Central memory CD8-positive, alpha-beta T cell (primary cell): ENCODE measurements around the gene STOML1.
A peak's percentile ranks its signal among the peaks of the same experiment; 100 is the strongest.
"Not testable (repeated sequence)": the region's sequence is repeated elsewhere in the genome, so short reads cannot be mapped to it uniquely, and the experiment has no call there.

Experiments used
- ATAC-seq: fragments of 150-1000 bp; cut with Tn5 transposase; replicated peaks from 2 replicates; pipeline ENCODE4 v1.10.0; 2022; ENCODE audit warnings: mild to moderate bottlenecking, moderate FRiP score, moderate number of reproducible peaks; ENCODE audit not compliant: poor library complexity, severe bottlenecking; ENCODE audit errors: extremely low read depth
- DNase-seq, 2 donors: peaks; one replicate each; pipeline ENCODE4 v3.0.0; 2021; ENCODE audit warnings: low spot score in 2 of 2
- H3K27ac Mint-ChIP-seq: one replicate; pipeline ENCODE4 v1.8.0; 2022; ENCODE audit warnings: low read depth, mild to moderate bottlenecking, moderate library complexity, mixed read lengths
- H3K27me3 Mint-ChIP-seq: one replicate; pipeline ENCODE4 v1.8.0; 2022; ENCODE audit warnings: mixed read lengths
- H3K36me3 Mint-ChIP-seq: one replicate; pipeline ENCODE4 v1.8.0; 2022; ENCODE audit warnings: mild to moderate bottlenecking, moderate library complexity, mixed read lengths; ENCODE audit not compliant: insufficient read depth
- H3K4me1 Mint-ChIP-seq: one replicate; pipeline ENCODE4 v1.8.0; 2022; ENCODE audit warnings: mixed read lengths
- H3K4me3 Mint-ChIP-seq: one replicate; pipeline ENCODE4 v1.8.0; 2022; ENCODE audit warnings: mild to moderate bottlenecking, moderate library complexity, mixed read lengths
- H3K9me3 Mint-ChIP-seq: one replicate; pipeline ENCODE4 v1.8.0; 2022; ENCODE audit warnings: mixed read lengths

Gene STOML1

DNA sequence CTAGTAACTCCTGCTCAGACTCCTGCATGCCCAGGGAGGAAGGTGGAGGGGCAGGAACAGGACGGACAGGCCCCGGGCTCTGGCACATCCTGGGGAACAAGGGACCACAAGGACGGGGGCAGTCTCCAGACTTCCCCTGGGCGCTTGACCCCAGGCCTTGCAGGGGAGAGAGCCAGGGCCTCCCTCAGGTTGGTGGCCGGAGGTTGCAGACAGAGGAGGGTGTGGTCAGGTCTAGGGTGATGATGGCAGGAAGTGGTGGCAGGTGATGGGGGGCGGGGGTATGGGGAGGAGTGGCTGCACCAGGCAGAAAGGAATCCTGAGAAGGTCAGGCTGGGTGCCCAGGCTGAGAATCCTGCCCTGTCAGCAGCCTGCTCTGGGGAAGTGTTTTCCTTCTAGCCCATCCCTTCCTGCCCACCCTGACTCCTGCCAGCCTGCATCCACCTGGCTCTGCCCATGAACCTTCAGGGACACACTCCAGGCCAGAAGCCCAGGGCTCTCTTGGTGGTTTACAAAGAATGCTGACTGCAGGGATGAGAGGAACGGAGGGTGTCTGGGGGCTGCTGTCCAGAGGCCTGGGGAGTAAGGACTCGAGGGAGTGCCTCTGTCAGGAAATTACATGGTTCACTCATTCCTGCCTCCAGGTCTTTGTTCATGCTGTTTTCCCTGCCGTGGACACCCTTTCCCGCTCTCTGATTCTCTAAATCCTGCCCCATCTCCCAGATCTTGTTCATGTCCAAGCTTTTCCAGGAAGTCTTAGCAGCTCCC is 50.0 kb downstream of the STOML1 start:
- Mint-ChIP-seq H3K36me3 (peaks cover 2% of the 10 kb centered on the region), H3K27me3 (no peaks in the 10 kb centered on the region), H3K4me3 (peak overlapping the region; percentile 14), H3K9me3 (no peaks in the 10 kb centered on the region), H3K27ac (peak overlapping the region; percentile 51), H3K4me1 (peaks cover 18% of the 10 kb centered on the region)
- DNase-seq (no peak), ATAC-seq (peak; percentile 70)

DNA sequence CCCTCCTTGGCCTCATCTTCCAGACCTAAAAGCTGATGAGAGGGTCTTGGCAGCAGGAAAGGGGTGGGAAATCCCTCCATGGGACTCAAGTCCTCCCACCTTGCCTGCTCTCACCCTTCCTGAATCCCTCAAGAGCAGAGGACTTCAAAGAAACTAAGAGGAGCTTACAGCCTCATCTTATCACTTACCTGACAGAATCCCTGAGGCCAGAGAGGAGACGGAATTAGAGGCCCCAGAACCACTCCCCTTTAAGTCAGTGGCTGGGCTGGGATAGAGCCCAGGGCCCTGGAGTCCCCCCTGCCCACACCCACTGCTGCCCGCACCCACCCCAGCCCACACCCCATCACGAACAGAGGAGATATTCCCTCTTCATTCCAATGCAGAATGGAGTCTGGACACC is 50.6 kb downstream of the STOML1 start:
- ATAC-seq (no peak), DNase-seq (no peak)
- H3K36me3 Mint-ChIP-seq: peaks cover 2% of the 10 kb centered on the region
- H3K4me1 Mint-ChIP-seq: peaks cover 18% of the 10 kb centered on the region
- H3K27me3 Mint-ChIP-seq: no peaks in the 10 kb centered on the region
- H3K9me3 Mint-ChIP-seq: no peaks in the 10 kb centered on the region
- peak overlapping the region; percentile 51 for H3K27ac Mint-ChIP-seq
- H3K4me3 Mint-ChIP-seq: peak overlapping the region; percentile 14

DNA sequence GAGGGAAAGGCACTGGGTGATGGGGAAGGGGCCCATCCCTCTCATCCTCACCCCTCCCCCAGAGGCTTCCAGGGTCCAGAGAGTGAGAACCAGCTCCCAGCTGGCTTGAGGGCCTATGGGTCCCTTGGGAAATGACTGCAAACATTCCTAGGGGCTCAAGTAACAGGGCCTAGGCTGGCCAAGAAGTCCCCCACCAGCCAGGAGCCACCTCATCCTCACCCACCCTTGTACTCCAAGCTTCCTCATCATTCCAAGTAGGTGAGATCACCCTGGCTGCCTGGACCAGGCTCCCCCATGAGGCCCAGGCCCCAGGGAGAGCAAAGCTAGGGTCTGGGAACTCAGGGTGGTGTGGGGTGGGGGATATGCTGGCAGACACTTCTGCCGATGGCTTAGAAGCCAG is 51.1 kb downstream of the STOML1 start:
- no peak for ATAC-seq
- H3K4me3 Mint-ChIP-seq: no peak overlapping the region
- no peaks in the 10 kb centered on the region for H3K27me3 Mint-ChIP-seq
- no peak for DNase-seq
- no peaks in the 10 kb centered on the region for H3K9me3 Mint-ChIP-seq
- H3K36me3 Mint-ChIP-seq: peaks cover 2% of the 10 kb centered on the region
- peaks cover 18% of the 10 kb centered on the region for H3K4me1 Mint-ChIP-seq
- H3K27ac Mint-ChIP-seq: peak overlapping the region; percentile 51

DNA sequence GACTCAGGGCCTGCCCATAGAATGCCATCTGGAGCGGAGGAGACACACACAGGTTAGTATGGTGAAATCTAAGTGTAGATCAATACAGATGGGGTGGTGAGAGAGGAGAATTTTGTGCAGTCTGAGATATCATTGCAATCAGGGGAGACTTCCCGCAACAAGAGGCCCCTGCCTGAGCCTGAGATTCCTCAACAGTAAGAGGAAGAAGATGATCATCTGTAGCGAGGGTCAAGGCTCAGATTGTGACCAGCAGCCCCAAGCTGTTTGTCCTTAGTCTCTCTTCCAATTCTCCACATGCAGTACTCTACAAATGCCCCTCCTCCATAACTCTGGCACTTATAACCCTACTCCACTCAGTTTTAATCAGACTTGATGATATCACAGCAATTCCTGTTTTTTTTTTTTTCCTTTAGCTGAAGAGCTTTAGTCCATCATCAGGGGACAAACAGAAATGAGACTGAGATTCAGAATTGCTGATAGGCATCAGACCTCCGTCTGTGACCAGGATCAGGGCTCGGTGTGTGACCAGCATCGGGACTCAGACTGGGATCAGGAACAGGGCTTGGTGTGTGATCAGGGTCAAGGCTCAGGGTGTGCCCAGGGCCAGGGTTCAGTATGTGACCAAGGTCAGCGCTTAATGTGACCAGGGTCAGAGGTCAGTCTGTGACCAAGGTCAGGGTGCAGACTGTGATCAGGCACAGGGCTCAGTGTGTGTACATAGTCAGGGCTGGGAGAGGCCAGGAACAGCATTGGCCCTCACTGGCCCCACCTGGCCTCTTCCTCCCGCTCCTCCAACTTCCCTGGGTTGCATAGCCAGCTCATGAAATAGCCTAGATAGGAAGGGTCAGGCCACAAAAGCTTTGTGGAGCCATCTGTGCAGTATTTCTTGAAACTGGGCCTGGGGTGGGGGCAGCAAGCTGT is 51.8 kb downstream of the STOML1 start:
- DNase-seq: no peak
- ATAC-seq: no peak
- Mint-ChIP-seq H3K4me1 (peaks cover 18% of the 10 kb centered on the region), H3K4me3 (no peak overlapping the region), H3K27ac (peak overlapping the region; percentile 16), H3K9me3 (no peaks in the 10 kb centered on the region), H3K36me3 (peaks cover 2% of the 10 kb centered on the region), H3K27me3 (no peaks in the 10 kb centered on the region)

DNA sequence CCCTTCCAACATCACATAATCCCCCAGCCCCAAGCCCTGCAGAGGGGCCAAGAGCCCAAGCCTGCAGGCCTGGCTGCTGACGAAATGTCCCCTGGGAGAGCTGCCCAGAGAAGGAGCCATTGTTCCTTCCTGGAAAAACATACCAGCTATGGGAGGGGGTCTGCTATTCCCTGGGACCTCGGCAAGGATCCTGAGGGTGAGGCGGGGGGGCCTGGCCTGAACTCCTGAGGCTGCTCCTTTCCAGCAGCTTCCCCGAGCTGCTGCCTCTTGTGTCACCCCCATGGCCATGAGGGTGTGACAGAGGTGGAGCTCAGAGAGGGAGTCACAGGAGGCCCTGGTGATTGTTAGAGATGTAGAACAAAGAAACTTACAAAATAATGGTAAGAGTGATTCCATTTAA is 53.0 kb downstream of the STOML1 start:
- Mint-ChIP-seq H3K27ac (peak overlapping the region; percentile 32), H3K4me1 (peaks cover 18% of the 10 kb centered on the region), H3K36me3 (peaks cover 2% of the 10 kb centered on the region), H3K4me3 (no peak overlapping the region), H3K9me3 (no peaks in the 10 kb centered on the region), H3K27me3 (no peaks in the 10 kb centered on the region)
- ATAC-seq (no peak), DNase-seq (no peak)

DNA sequence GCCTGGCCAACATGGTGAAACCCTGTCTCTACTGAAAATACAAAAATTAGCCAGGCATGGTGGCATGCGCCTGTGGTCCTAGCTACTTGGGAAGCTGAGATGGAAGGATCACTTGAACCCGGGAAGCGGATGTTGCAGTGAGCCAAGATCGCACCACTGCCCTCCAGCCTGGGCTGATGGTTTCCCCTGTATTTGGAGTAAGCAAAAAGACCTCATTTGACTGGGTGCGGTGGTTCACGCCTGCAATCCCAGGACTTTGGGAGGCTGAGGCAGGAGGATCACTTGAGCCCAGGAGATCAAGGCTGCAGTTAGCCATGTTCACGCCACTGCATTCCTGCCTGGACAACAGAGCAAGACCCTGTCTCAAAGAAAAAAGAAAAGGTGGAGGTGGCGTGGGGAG is 53.6 kb downstream of the STOML1 start:
- not testable (repeated sequence) for H3K27me3 Mint-ChIP-seq, H3K9me3 Mint-ChIP-seq, ATAC-seq, H3K4me3 Mint-ChIP-seq, H3K27ac Mint-ChIP-seq, DNase-seq, H3K36me3 Mint-ChIP-seq
- peaks cover 18% of the 10 kb centered on the region for H3K4me1 Mint-ChIP-seq

DNA sequence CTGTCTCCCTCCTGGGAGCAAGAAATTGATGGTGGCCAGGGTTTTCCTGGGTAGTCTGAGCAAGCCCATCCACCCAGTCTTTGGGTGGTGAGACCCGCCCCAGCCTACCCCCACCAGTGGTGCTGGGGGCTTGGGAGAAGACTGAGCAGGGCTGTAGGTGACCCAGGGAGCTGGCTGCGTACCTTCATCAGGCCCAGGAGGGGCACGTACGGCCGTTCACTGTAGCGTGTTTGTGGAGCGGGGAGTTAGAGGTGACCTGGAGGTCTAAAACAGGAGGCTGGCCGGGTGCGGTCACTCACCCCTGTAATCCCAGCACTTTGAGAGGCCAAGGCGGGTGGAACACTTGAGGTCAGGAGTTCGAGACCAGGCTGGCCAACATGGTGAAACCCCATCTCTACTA is 54.4 kb downstream of the STOML1 start:
- no peaks in the 10 kb centered on the region for H3K27me3 Mint-ChIP-seq
- no peak overlapping the region for H3K4me3 Mint-ChIP-seq
- no peak overlapping the region for H3K27ac Mint-ChIP-seq
- no peaks in the 10 kb centered on the region for H3K9me3 Mint-ChIP-seq
- H3K36me3 Mint-ChIP-seq: peaks cover 2% of the 10 kb centered on the region
- ATAC-seq: no peak
- no peak for DNase-seq
- peaks cover 16% of the 10 kb centered on the region for H3K4me1 Mint-ChIP-seq

DNA sequence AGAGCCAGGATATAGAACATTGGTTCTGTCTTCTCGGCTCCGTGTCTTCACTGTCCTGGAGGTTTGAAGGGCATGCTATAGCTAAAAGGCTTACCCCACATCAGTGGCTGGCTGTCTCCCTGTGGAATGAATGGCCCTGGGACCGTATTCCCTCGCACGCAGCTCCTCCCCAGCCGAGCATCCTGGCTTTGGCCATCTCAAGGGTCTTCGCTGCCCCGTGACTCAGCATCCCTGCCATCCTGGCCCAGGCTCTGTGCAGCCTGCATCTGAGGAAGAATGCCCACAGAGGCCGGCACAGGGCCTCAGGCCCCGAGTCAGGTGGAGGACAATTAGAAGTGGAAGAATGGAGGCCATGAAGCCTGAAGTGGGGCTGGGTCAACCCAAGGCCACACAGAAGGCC is 54.8 kb downstream of the STOML1 start:
- Mint-ChIP-seq H3K9me3 (no peaks in the 10 kb centered on the region), H3K4me3 (no peak overlapping the region), H3K36me3 (peaks cover 2% of the 10 kb centered on the region), H3K27ac (no peak overlapping the region), H3K4me1 (peaks cover 12% of the 10 kb centered on the region), H3K27me3 (no peaks in the 10 kb centered on the region)
- DNase-seq (no peak), ATAC-seq (no peak)

DNA sequence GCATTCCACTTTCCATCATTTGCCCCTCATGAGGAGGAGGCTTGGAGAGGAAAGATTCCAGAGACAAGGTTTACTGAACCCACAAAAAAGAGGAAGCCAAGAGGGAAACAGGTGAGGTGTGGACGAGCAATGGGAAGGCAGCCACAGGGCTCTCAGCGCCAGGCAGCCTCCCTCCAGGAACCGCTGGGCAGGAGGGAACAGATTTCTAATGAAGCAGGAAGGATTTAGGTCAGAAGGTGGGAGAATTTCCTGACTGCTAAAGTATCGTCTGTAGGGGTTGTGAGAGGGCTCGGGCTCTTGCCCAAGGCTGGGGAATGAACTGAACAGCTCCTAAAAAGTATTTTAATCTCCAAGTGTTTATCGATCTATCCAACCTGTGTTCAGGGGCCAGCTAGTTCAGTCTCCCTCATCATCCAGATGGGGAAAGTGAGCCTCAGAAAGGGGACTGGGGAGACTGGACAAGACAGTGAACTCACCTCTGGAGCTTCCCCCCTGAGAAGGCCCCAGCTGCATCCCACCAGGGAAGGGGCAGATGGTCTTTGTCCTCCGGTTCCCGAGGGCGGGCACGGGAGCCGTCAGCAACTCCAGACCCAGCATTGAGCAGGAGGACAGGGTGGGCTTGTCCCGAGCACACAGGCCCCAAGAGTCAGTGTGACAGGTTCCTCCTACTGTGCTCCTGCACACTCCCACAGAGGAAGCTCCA is 55.4 kb downstream of the STOML1 start:
- no peak overlapping the region for H3K27ac Mint-ChIP-seq
- no peak overlapping the region for H3K4me3 Mint-ChIP-seq
- H3K27me3 Mint-ChIP-seq: no peaks in the 10 kb centered on the region

DNA sequence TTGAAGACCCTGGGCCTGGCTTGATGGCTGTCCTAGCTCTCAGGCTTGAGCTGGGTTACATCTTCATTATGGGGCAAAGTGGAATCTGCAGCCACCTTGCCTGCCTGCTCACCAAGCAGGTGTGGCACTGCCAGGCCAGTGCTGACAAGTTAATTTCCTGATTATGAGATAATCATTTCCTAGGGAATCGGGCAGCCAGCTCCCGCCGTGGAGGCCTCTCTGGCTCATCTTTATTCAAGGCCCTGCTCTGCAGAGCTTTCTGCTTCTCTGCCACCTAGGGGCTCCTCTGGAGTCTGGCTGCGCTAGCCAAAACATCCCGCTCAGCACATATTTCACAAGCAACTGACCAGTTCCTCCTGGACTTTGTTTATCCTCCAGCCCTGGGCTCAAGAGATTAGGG is 55.9 kb downstream of the STOML1 start:
- Mint-ChIP-seq H3K36me3 (no peaks in the 10 kb centered on the region), H3K4me1 (peaks cover under 1% of the 10 kb centered on the region), H3K27me3 (no peaks in the 10 kb centered on the region), H3K9me3 (no peaks in the 10 kb centered on the region), H3K27ac (no peak overlapping the region), H3K4me3 (no peak overlapping the region)
- no peak for DNase-seq
- no peak for ATAC-seq

More for the DNA sequence above, 55.4 kb downstream of the STOML1 start:
- Mint-ChIP-seq H3K9me3 (no peaks in the 10 kb centered on the region), H3K36me3 (peaks cover 2% of the 10 kb centered on the region), H3K4me1 (peaks cover 6% of the 10 kb centered on the region)
- no peak for DNase-seq
- ATAC-seq: no peak

DNA sequence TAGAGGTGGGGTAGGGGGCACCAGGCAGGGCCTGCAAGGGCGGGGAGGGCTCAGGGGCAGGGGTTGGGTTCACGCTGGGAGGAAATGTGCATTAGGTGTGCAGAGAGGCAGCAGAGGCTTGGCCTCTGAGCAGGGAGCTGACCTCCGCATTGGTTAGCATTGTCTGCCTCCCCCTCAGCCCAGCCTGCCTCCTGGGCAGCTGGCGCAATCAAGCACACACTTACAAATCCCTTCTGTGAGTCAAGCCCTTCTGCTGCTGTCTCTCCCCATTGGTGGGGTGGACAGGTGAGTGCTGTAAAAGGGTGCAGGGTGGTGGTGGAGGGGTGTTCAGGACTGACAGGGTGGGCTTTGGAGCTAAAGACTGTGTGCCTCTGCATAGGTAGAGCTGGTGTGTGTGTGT is 56.5 kb downstream of the STOML1 start:
- no peak for DNase-seq
- Mint-ChIP-seq H3K4me3 (no peak overlapping the region), H3K9me3 (no peaks in the 10 kb centered on the region), H3K36me3 (no peaks in the 10 kb centered on the region), H3K4me1 (no peaks in the 10 kb centered on the region), H3K27ac (no peak overlapping the region), H3K27me3 (no peaks in the 10 kb centered on the region)
- ATAC-seq: no peak

DNA sequence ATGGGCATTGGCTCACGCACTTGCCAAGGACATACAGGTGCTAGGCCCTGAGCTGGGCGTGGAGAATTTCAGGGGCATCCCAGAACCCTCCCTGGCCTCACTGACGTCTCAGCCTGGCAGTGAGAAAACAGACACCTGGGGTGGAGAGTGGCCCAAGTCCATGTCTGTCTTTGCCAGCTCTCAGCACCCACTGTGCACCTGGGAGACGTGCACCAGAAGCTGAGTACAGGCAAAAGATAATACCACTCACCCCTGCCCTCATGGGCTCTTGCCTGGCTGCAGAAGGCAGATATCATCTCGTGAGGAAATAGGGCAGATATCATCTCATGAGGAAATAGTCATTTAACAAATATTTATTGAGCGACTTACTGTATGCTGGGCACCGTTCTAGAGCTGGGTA is 57.8 kb downstream of the STOML1 start:
- Mint-ChIP-seq H3K9me3 (no peaks in the 10 kb centered on the region), H3K4me1 (peaks cover under 1% of the 10 kb centered on the region), H3K27me3 (no peaks in the 10 kb centered on the region), H3K36me3 (no peaks in the 10 kb centered on the region), H3K4me3 (no peak overlapping the region), H3K27ac (peak overlapping the region; percentile 1)
- ATAC-seq: no peak
- DNase-seq: no peak
